ENCODE results near the gene ATF7.

- TF ChIP-seq POLR2AphosphoS5 (IDR thresholded peaks at IDR 0.05; ENCODE audit: low read depth, low read length), result no peak
- TF ChIP-seq PAX5 (IDR thresholded peaks at IDR 0.05; ENCODE audit: insufficient read depth, low read length, severe bottlenecking), result no peak
- TF ChIP-seq POLR2A (IDR thresholded peaks at IDR 0.05; ENCODE audit: low read depth, low read length), result no peak
- TF ChIP-seq SPI1 (IDR thresholded peaks at IDR 0.05; ENCODE audit: low read depth, low read length), result no peak
- no peak for TF ChIP-seq TAF1 (IDR thresholded peaks at IDR 0.05; ENCODE audit: low read depth, low read length)
- TF ChIP-seq POU2F2 (IDR thresholded peaks at IDR 0.05; ENCODE audit: low read depth, low read length), result no peak
Observed at GRCh38 chr12:53670308-53670707, 44.1 kb upstream of the ATF7 start.
